NCI-H1048 (cell line): ENCODE data around the gene SMIM1.

Experiments used
- DNase-seq: peaks from one replicate; lab custom pipeline; 2025; lab: John Stamatoyannopoulos, UW

Gene SMIM1

GRCh38 chr1:3822421-3822820 is 49.9 kb downstream of the SMIM1 start:
- no peak for DNase-seq

DNA sequence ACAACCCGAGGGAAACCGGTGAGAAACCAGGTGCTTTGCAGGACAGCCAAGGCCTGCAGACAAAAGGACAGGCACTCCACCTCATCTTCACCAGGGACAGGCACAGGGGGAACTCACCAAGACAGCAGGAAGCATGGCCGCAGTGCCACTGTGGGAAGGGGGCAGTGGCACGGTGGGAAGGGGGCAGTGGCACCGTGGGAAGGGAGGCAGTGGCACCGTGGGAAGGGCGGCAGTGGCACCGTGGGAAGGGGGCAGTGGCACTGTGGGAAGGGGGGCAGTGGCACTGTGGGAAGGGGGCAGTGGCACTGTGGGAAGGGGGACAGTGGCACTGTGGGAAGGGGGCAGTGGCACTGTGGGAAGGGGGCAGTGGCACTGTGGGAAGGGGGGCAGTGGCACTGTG is 52.1 kb downstream of the SMIM1 start:
- DNase-seq = no peak

GRCh38 chr1:3825356-3825755 is 52.8 kb downstream of the SMIM1 start:
- no peak for DNase-seq
